K562 (cell line): ENCODE data around the gene IPO7. TPM values are rescaled to one million over a fixed set of nuclear protein-coding genes. Genes with fewer than 3 reads are reported as not detected.

Source experiments
- CBX8 ChIP-seq: fragments of 200-600 bp; sonication (generic); IDR thresholded peaks from 2 replicates; pipeline ENCODE4 v1.6.1; 2012; ENCODE audit warnings: borderline replicate concordance, mixed run types, low read depth, mild to moderate bottlenecking, moderate library complexity, mixed read lengths, low read length, control low read depth, inconsistent platforms; ENCODE audit not compliant: poor library complexity, severe bottlenecking; ENCODE audit errors: extremely low read depth
- CREBBP ChIP-seq: IDR thresholded peaks from one replicate; pipeline ENCODE4 v1.6.1; 2012; ENCODE audit warnings: low read depth, mild to moderate bottlenecking, control low read depth, inconsistent platforms, low read length
- CTBP1 ChIP-seq: fragments of 450-650 bp; IDR thresholded peaks from 2 replicates; pipeline ENCODE4 v1.6.1; 2016; ENCODE audit warnings: borderline replicate concordance
- FIP1L1 ChIP-seq: fragments of 200-400 bp; formaldehyde crosslinking; IDR thresholded peaks from 2 replicates; pipeline ENCODE4 v1.6.1; 2018; ENCODE audit warnings: mild to moderate bottlenecking, low read depth, low read length; ENCODE audit not compliant: poor library complexity, severe bottlenecking
- FUS ChIP-seq: fragments of 200-400 bp; formaldehyde crosslinking; optimal IDR thresholded peaks from 2 replicates; pipeline ENCODE3; 2017; ENCODE audit warnings: low read depth, low read length
- GATAD2A ChIP-seq: fragments of 450-650 bp; IDR thresholded peaks from 2 replicates; pipeline ENCODE4 v1.6.1; 2017
- HDAC8 ChIP-seq: fragments of 450-650 bp; IDR thresholded peaks from 2 replicates; pipeline ENCODE4 v1.6.1; 2016; ENCODE audit warnings: mild to moderate bottlenecking, missing genetic modification characterization, moderate library complexity, missing compliant biosample characterization
- JUN ChIP-seq, 2 experiments: sonication (generic) in 1 of 2; formaldehyde crosslinking in 1 of 2; IDR thresholded peaks; 2 replicates each; pipeline versions ENCODE4 v1.6.1 to v1.8.0; 2012 to 2022; ENCODE audit warnings: borderline replicate concordance in 2 of 2, mild to moderate bottlenecking in 2 of 2, improper control_type of control experiment in 1 of 2, low read depth in 1 of 2, low read length in 1 of 2, missing genetic modification reagents in 1 of 2
- NFRKB ChIP-seq: fragments of 450-650 bp; IDR thresholded peaks from 2 replicates; pipeline ENCODE4 v1.6.1; 2016; ENCODE audit warnings: low read depth
- RBM17 ChIP-seq: fragments of 200-400 bp; formaldehyde crosslinking; IDR thresholded peaks from 2 replicates; pipeline ENCODE4 v1.6.1; 2017; ENCODE audit warnings: low read depth, mild to moderate bottlenecking, low read length, borderline replicate concordance
- RFX5 ChIP-seq: IDR thresholded peaks from 2 replicates; pipeline ENCODE4 v1.6.1; 2011; ENCODE audit warnings: low read depth, mild to moderate bottlenecking, improper control_type of control experiment, low read length
- SRSF3 ChIP-seq: fragments of 200-400 bp; formaldehyde crosslinking; IDR thresholded peaks from 2 replicates; pipeline ENCODE4 v1.6.1; 2016; ENCODE audit warnings: mild to moderate bottlenecking, low read length, moderate library complexity; ENCODE audit not compliant: insufficient read depth
- ZNF766 ChIP-seq: fragments of 200-800 bp; sonication (Bioruptor generic); conservative IDR thresholded peaks from 2 replicates; pipeline ENCODE4 v1.6.1; 2016; ENCODE audit warnings: missing genetic modification characterization, missing compliant biosample characterization
- polyA plus RNA-seq, 8 experiments: library from polyadenylated mRNA; depleted of rRNA in 4 of 8; stranded (reverse) in 5 of 8; unstranded in 3 of 8; fragments of >200 nt; fragmentation: Nextera tagmentation in 2 of 8; fragmentation: Illumina TruSeq in 1 of 8; extraction: Ambion mirVana in 2 of 8; extraction: Trizol in 1 of 8; gene quantifications; 2 replicates each; pipeline versions ENCODE4 v1.2.1 to v1.2.3, GENCODE V29; 2011 to 2014; ENCODE audit warnings: inconsistent platforms in 1 of 8, missing spikeins in 1 of 8
- total RNA-seq, 7 experiments: library from RNA; depleted of rRNA in 6 of 7; stranded (reverse); fragments of >200 nt in 6 of 7; fragmentation: Illumina TruSeq in 2 of 7; extraction: Trizol in 2 of 7; gene quantifications; 2 replicates each; pipeline versions ENCODE4 v1.2.1 to v1.2.3, GENCODE V29; 2011 to 2021; ENCODE audit warnings: low replicate concordance in 1 of 7
- TF ChIP-seq, protein P1 (sequence below), 2 experiments: IDR thresholded peaks in 1 of 2; conservative IDR thresholded peaks in 1 of 2; 2 replicates each; pipeline ENCODE4 v1.6.1; 2016; ENCODE audit warnings: low read depth in 2 of 2, mild to moderate bottlenecking in 1 of 2, missing compliant biosample characterization in 1 of 2, missing genetic modification characterization in 1 of 2, moderate library complexity in 1 of 2
- TF ChIP-seq, protein P2 (sequence below): fragments of 250-450 bp; sonication (Bioruptor Pico); IDR thresholded peaks from 2 replicates; pipeline ENCODE4 v1.5.0; 2021; ENCODE audit warnings: mild to moderate bottlenecking, borderline replicate concordance
- TF ChIP-seq, protein P3 (sequence below): sonication (generic); IDR thresholded peaks from 2 replicates; pipeline ENCODE4 v1.6.1; 2016

IPO7 gene
- total and polyA plus RNA-seq, 9 of the 15 experiments (the other 6 are each of a cell fraction or from before 2014, with no cell fraction given), result 23.6 to 138 (median 110) TPM

DNA sequence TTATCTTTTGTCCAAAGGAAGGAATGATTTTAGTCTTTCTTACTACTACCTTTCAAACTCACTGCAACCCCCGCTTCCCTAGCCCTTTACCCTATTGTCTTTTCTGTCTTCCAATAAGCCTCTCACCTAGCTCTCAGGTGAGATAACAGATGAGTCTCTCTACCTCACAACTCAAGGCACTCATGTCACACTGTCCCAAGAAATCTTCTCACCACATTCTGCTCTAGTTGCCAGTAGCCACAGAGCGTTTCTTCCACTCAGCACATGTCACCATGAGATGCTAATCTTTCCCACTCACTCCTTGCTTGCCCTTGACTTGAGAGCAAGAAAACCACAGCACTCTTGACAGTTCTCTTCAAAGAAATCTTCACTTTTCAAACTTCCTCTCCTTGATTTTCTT lies 37.4 kb upstream of the IPO7 start (continued):
- TF ChIP-seq, protein P1, sequence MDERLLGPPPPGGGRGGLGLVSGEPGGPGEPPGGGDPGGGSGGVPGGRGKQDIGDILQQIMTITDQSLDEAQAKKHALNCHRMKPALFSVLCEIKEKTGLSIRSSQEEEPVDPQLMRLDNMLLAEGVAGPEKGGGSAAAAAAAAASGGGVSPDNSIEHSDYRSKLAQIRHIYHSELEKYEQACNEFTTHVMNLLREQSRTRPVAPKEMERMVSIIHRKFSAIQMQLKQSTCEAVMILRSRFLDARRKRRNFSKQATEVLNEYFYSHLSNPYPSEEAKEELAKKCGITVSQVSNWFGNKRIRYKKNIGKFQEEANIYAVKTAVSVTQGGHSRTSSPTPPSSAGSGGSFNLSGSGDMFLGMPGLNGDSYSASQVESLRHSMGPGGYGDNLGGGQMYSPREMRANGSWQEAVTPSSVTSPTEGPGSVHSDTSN (CRISPR knock-in tag; IDR thresholded peaks at IDR 0.05; ENCODE audit: low read depth), result no peak
- TF ChIP-seq, protein P1 (tag; conservative IDR thresholded peaks at IDR 0.05; ENCODE audit: low read depth), result peak; percentile 31; the same call in 1 of the 2 replicates
- TF ChIP-seq NFRKB (no peak), SRSF3 (no peak), ZNF766 (CRISPR knock-in tag) (peak; percentile 98), GATAD2A (peak; percentile 84; the same call in 1 of the 2 replicates), CBX8 (no peak), CTBP1 (peak; percentile 74), FIP1L1 (no peak), CREBBP (no peak), HDAC8 (tag) (no peak), JUN (IDR thresholded peaks at IDR 0.05; ENCODE audit: borderline replicate concordance, low read depth, low read length) (no peak), JUN (CRISPR knock-in tag; IDR thresholded peaks at IDR 0.05; ENCODE audit: borderline replicate concordance) (no peak), RFX5 (no peak), RBM17 (no peak), FUS (no peak)
- TF ChIP-seq, protein P2, sequence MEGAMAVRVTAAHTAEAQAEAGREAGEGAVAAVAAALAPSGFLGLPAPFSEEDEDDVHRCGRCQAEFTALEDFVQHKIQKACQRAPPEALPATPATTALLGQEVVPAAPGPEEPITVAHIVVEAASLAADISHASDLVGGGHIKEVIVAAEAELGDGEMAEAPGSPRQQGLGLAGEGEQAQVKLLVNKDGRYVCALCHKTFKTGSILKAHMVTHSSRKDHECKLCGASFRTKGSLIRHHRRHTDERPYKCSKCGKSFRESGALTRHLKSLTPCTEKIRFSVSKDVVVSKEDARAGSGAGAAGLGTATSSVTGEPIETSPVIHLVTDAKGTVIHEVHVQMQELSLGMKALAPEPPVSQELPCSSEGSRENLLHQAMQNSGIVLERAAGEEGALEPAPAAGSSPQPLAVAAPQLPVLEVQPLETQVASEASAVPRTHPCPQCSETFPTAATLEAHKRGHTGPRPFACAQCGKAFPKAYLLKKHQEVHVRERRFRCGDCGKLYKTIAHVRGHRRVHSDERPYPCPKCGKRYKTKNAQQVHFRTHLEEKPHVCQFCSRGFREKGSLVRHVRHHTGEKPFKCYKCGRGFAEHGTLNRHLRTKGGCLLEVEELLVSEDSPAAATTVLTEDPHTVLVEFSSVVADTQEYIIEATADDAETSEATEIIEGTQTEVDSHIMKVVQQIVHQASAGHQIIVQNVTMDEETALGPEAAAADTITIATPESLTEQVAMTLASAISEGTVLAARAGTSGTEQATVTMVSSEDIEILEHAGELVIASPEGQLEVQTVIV (CRISPR knock-in tag), result no peak
- TF ChIP-seq, protein P3, sequence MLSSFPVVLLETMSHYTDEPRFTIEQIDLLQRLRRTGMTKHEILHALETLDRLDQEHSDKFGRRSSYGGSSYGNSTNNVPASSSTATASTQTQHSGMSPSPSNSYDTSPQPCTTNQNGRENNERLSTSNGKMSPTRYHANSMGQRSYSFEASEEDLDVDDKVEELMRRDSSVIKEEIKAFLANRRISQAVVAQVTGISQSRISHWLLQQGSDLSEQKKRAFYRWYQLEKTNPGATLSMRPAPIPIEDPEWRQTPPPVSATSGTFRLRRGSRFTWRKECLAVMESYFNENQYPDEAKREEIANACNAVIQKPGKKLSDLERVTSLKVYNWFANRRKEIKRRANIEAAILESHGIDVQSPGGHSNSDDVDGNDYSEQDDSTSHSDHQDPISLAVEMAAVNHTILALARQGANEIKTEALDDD, result peak; percentile 48; the same call in 1 of the 2 replicates
